Lung (tissue), 12 donors: ENCODE results near the gene DNAJB5. TPM values are rescaled to one million over a fixed set of nuclear protein-coding genes. Genes with fewer than 3 reads are reported as not detected.
A peak's percentile ranks its signal among the peaks of the same experiment; 100 is the strongest.
"Not testable (repeated sequence)": the region's sequence is repeated elsewhere in the genome, so short reads cannot be mapped to it uniquely, and the experiment has no call there.

Source experiments
- ATAC-seq: fragments of 200-7000 bp; cut with Tn5 transposase; one replicate; pipeline ENCODE4 v1.9.1; 2020; ENCODE audit warnings: moderate number of reproducible peaks; ENCODE audit not compliant: insufficient read depth, low FRiP score
- DNase-seq, 3 donors: peaks; one replicate each; pipeline ENCODE4 v3.0.0-alpha.2; 2013 to 2017
- H3K27ac ChIP-seq, 2 donors: one replicate each; pipeline ENCODE4 v1.5.1; 2013; ENCODE audit warnings: mild to moderate bottlenecking in 2 of 2, moderate library complexity in 2 of 2, control low read depth in 1 of 2, inconsistent platforms in 1 of 2, low read depth in 1 of 2, low read length in 1 of 2
- H3K27me3 ChIP-seq, 3 donors: one replicate each; pipeline ENCODE4 v1.5.1; 2013; ENCODE audit warnings: low read length in 2 of 3; ENCODE audit not compliant: control insufficient read depth in 3 of 3, insufficient read depth in 3 of 3
- H3K36me3 ChIP-seq, 4 donors: one replicate each; pipeline ENCODE4 v1.5.1; 2013; ENCODE audit warnings: low read length in 4 of 4, mild to moderate bottlenecking in 1 of 4, moderate library complexity in 1 of 4; ENCODE audit not compliant: control insufficient read depth in 4 of 4, insufficient read depth in 4 of 4
- H3K4me1 ChIP-seq, 5 donors: one replicate each; pipeline ENCODE4 v1.5.1; 2013; ENCODE audit warnings: low read length in 5 of 5, mild to moderate bottlenecking in 2 of 5, moderate library complexity in 1 of 5; ENCODE audit not compliant: control insufficient read depth in 5 of 5, insufficient read depth in 5 of 5
- H3K4me3 ChIP-seq: one replicate; pipeline ENCODE4 v1.5.1; 2013; ENCODE audit warnings: mild to moderate bottlenecking, control low read depth, moderate library complexity
- H3K9ac ChIP-seq, 2 donors: one replicate each; pipeline ENCODE4 v1.5.1; 2013; ENCODE audit warnings: low read length in 2 of 2, control low read depth in 1 of 2; ENCODE audit not compliant: insufficient read depth in 1 of 2
- H3K9me3 ChIP-seq, 4 donors: one replicate each; pipeline ENCODE4 v1.5.1; 2013; ENCODE audit warnings: low read length in 3 of 4, mild to moderate bottlenecking in 1 of 4, moderate library complexity in 1 of 4; ENCODE audit not compliant: control insufficient read depth in 4 of 4, insufficient read depth in 3 of 4
- WGBS, 2 donors: extraction: QIAGEN DNeasy Blood & Tissue Kit; methylation state at CpG; one replicate each; pipeline ENCODE4 v1.1.7; 2013; 5-methylcytosine and 5-hydroxymethylcytosine counted together
- polyA plus RNA-seq, 2 donors: library from polyadenylated mRNA; stranded (reverse); fragments of 200-250 nt; gene quantifications; one replicate each; pipeline ENCODE4 v1.2.1, GENCODE V29; 2013
- total RNA-seq, 2 donors: library from RNA; depleted of rRNA in 1 of 2; stranded (reverse); fragments of >200 nt in 1 of 2; gene quantifications; one replicate each; pipeline ENCODE4 v1.2.1, GENCODE V29; 2014 to 2021
- TF ChIP-seq, protein P1 (sequence below): IDR thresholded peaks from 2 replicates; pipeline ENCODE4 v1.5.1; 2012; ENCODE audit warnings: mild to moderate bottlenecking; ENCODE audit errors: control extremely low read depth, extremely low read depth
- donor health status: control.
- donor health status: control.
- donor health status: Bipolar disorder and iron deficiency.
- donor health status: healthy.
- donor health status: DM: yes; HTN: yes; CAD: no.

The DNAJB5 gene
- total and polyA plus RNA-seq, 4 donors: 4.5 to 10.3 (median 6.9) TPM

DNA sequence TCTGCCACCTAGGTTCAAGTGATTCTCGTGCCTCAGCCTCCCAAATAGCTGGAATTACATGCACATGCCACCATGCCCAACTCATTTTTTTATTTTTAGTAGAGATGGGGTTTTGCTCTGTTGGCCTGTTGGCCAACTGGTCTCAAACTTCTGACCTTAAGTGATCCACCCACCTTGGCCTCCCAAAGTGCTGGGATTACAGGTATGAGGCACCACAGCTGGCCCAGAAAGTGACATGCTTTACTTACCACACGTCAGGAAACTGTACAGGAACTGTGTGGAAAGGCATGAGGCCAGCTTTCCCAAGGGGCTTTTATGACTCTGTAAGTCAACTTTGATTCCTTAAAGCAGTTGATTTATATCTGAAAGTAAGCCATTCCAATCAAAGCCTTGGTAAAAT is 25.0 kb downstream of the DNAJB5 start:
- WGBS, 2 donors: 64 to 80% methylated on average over 2 of the region's 2 CpGs
- no peak overlapping the region for H3K9ac ChIP-seq
- no peak overlapping the region for H3K27ac ChIP-seq

GRCh38 chr9:35023443-35023842 is 33.9 kb downstream of the DNAJB5 start:
- DNase-seq, ATAC-seq, H3K27ac ChIP-seq, H3K9ac ChIP-seq, H3K27me3 ChIP-seq, H3K9me3 ChIP-seq, H3K4me3 ChIP-seq, H3K36me3 ChIP-seq: not testable (repeated sequence)
- 17 to 46% methylated on average over 5 of the region's 5 CpGs for WGBS, 2 donors
- H3K4me1 ChIP-seq: peaks cover 0 to 12% (median 0%) of the 10 kb centered on the region in 5 donors

More for the DNA sequence above, 25.0 kb downstream of the DNAJB5 start:
- H3K4me1 ChIP-seq: no peaks in the 10 kb centered on the region
- DNase-seq: no peak
- TF ChIP-seq, protein P1, sequence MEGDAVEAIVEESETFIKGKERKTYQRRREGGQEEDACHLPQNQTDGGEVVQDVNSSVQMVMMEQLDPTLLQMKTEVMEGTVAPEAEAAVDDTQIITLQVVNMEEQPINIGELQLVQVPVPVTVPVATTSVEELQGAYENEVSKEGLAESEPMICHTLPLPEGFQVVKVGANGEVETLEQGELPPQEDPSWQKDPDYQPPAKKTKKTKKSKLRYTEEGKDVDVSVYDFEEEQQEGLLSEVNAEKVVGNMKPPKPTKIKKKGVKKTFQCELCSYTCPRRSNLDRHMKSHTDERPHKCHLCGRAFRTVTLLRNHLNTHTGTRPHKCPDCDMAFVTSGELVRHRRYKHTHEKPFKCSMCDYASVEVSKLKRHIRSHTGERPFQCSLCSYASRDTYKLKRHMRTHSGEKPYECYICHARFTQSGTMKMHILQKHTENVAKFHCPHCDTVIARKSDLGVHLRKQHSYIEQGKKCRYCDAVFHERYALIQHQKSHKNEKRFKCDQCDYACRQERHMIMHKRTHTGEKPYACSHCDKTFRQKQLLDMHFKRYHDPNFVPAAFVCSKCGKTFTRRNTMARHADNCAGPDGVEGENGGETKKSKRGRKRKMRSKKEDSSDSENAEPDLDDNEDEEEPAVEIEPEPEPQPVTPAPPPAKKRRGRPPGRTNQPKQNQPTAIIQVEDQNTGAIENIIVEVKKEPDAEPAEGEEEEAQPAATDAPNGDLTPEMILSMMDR: no peak
- H3K27me3 ChIP-seq: no peaks in the 10 kb centered on the region
- peaks cover 0 to 6% (median 2%) of the 10 kb centered on the region in 4 donors for H3K9me3 ChIP-seq
- peaks cover 0 to 14% (median 7%) of the 10 kb centered on the region in 4 donors for H3K36me3 ChIP-seq
- H3K4me3 ChIP-seq: no peak overlapping the region
- ATAC-seq: no peak

- Histone ChIP-seq H3K9me3 (no peaks in the 10 kb centered on the region), H3K4me1 (peaks cover 0 to 15% (median 0%) of the 10 kb centered on the region in 5 donors), H3K4me3 (no peak overlapping the region), H3K9ac (no peak overlapping the region), H3K36me3 (peaks cover 0 to 6% (median 0%) of the 10 kb centered on the region in 4 donors), H3K27me3 (no peaks in the 10 kb centered on the region), H3K27ac (peak overlapping the region in 1 of 2 donors; percentile 80)
- TF ChIP-seq, protein P1: no peak
- ATAC-seq (no peak), DNase-seq (no peak)
- WGBS, 2 donors: 49 to 80% methylated on average over 3 of the region's 3 CpGs
Observed at GRCh38 chr9:35026671-35027070, 37.1 kb downstream of the DNAJB5 start.

DNA sequence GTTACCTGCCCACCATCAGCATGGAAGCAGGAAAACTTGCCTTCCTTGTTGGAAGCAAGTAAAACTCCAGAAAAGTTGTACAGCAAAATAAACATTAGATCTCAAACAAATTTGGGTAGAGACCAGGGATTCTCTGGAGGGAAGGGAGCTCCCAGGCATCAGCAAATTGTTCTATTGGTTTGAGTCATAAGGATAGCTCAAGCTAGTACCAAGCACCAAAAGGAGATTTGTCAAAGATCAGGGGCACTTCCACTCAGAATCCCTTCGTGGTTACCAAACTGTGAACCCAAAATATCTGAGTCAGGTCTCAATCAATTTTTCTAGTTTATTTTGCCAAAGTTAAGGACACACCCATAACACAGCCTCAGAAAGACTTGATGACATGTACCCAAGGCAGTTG is 37.8 kb downstream of the DNAJB5 start:
- TF ChIP-seq, protein P1: no peak

More for the DNA sequence above, 37.8 kb downstream of the DNAJB5 start:
- Histone ChIP-seq H3K4me3 (no peak overlapping the region), H3K4me1 (peaks cover 0 to 15% (median 0%) of the 10 kb centered on the region in 5 donors), H3K27me3 (no peaks in the 10 kb centered on the region), H3K27ac (no peak overlapping the region), H3K9ac (no peak overlapping the region), H3K36me3 (peaks cover 0 to 4% (median 0%) of the 10 kb centered on the region in 4 donors), H3K9me3 (no peaks in the 10 kb centered on the region)
- 80 to 92% methylated on average over 1 of the region's 1 CpG for WGBS, 2 donors
- no peak for DNase-seq
- ATAC-seq: no peak
